Measurements from ENCODE around the gene MAS1. TPM values are rescaled to one million over a fixed set of nuclear protein-coding genes. Genes with fewer than 3 reads are reported as not detected.

Gene MAS1
- total RNA-seq, 2 donors from 2014 or later = 0.17 TPM; not detected in 1

DNA sequence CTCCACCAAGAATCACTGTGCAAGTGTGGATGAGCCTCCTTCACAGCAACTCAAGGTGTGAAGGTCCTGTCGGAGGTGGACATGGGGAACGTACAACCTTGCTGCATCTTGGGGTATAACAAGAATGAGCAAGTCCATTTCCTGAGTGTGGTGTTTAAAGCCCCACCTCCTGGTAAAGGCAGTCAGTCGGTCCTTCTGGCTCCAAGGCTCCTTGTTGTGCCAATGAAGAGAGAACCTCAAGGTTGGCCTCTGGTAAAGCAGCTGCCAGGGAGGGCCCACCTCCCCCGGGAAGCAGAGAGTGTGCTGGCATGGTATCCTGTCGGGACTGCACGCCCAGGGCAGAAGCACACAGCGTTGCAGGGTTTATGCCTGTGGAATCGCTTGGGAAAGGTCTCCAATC is 12.4 kb upstream of the MAS1 start:
- no peak overlapping the region for H3K27ac ChIP-seq
- intact Hi-C loops (cut with DNase I) = no loop called here
- no peaks in the 10 kb centered on the region for H3K36me3 ChIP-seq
- H3K27me3 ChIP-seq (replicated peaks; ENCODE audit: insufficient read depth) = no peaks in the 10 kb centered on the region
- H3K4me1 ChIP-seq (replicated peaks) = no peaks in the 10 kb centered on the region
- no peak for DNase-seq (ENCODE audit: low spot score)
- no peak for TF ChIP-seq POLR2A (IDR thresholded peaks at IDR 0.05)
- WGBS = 91% methylated on average over 8 of the region's 8 CpGs
- H3K9me3 ChIP-seq = no peaks in the 10 kb centered on the region
- H3K4me3 ChIP-seq = no peak overlapping the region

DNA sequence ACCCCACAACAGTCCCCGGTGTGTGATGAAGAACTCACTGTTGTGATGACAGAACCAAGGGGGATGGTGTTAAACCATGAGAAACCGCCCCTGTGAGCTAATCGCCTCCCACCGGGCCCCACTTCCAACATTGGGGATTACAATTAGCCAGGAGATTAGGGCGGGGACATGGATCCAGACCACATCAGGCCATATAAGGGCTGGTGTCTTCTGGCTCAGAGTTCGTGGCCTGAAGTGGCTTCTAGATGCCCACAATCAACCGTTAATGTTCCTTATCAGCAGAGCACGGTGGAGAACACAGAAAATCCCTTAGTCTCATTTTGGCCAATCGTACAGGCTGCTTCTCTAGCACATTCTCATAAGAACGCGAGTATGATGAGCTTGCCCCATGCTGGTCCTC is 10.9 kb upstream of the MAS1 start:
- Histone ChIP-seq H3K4me1 (replicated peaks) (no peaks in the 10 kb centered on the region), H3K4me3 (no peak overlapping the region), H3K36me3 (no peaks in the 10 kb centered on the region), H3K9me3 (no peaks in the 10 kb centered on the region), H3K27me3 (replicated peaks; ENCODE audit: insufficient read depth) (no peaks in the 10 kb centered on the region), H3K27ac (no peak overlapping the region)
- 91% methylated on average over 11 of the region's 11 CpGs for WGBS
- intact Hi-C loops (cut with DNase I) = no loop called here
- TF ChIP-seq POLR2A (IDR thresholded peaks at IDR 0.05) = no peak
- TF ChIP-seq, protein P1, sequence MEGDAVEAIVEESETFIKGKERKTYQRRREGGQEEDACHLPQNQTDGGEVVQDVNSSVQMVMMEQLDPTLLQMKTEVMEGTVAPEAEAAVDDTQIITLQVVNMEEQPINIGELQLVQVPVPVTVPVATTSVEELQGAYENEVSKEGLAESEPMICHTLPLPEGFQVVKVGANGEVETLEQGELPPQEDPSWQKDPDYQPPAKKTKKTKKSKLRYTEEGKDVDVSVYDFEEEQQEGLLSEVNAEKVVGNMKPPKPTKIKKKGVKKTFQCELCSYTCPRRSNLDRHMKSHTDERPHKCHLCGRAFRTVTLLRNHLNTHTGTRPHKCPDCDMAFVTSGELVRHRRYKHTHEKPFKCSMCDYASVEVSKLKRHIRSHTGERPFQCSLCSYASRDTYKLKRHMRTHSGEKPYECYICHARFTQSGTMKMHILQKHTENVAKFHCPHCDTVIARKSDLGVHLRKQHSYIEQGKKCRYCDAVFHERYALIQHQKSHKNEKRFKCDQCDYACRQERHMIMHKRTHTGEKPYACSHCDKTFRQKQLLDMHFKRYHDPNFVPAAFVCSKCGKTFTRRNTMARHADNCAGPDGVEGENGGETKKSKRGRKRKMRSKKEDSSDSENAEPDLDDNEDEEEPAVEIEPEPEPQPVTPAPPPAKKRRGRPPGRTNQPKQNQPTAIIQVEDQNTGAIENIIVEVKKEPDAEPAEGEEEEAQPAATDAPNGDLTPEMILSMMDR (IDR thresholded peaks at IDR 0.05) = no peak
- no peak for TF ChIP-seq POLR2AphosphoS5 (IDR thresholded peaks at IDR 0.05)
- no peak for DNase-seq (ENCODE audit: low spot score)

DNA sequence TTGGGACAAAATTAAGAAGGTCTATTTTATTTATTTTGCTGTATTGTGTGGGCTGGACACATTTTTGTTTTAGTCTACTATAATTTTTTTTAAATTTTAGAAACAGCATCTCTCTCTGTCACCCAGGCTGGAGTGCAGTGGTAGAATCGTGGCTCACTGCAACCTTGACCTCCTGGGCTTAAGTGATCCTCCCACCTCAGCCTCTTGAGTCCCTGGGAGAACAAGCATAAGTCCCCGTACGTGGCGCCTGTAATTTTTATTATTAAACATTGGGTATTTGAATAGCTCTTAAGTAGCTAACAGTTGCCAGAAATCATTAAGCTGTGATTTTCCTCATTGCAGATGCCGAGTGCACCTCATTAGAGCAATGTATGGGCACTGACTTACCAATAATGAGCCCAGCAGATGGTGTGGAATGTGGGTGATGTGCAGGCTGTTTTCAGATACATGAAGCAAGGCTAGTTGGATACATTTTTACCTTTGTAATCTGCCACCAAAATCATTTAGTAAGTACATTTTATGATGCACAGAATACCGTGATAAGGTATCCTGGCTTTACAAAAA is 10.3 kb upstream of the MAS1 start:
- Histone ChIP-seq H3K4me1 (replicated peaks) (no peaks in the 10 kb centered on the region), H3K9me3 (no peaks in the 10 kb centered on the region), H3K4me3 (no peak overlapping the region), H3K27ac (no peak overlapping the region), H3K27me3 (replicated peaks; ENCODE audit: insufficient read depth) (no peaks in the 10 kb centered on the region), H3K36me3 (no peaks in the 10 kb centered on the region)
- 65% methylated on average over 6 of the region's 6 CpGs for WGBS
- no peak for DNase-seq (ENCODE audit: low spot score)
- intact Hi-C loops (cut with DNase I) = no loop called here
- TF ChIP-seq, protein P1 (IDR thresholded peaks at IDR 0.05) = no peak
- TF ChIP-seq POLR2A (IDR thresholded peaks at IDR 0.05) (no peak), POLR2AphosphoS5 (IDR thresholded peaks at IDR 0.05) (no peak)

DNA sequence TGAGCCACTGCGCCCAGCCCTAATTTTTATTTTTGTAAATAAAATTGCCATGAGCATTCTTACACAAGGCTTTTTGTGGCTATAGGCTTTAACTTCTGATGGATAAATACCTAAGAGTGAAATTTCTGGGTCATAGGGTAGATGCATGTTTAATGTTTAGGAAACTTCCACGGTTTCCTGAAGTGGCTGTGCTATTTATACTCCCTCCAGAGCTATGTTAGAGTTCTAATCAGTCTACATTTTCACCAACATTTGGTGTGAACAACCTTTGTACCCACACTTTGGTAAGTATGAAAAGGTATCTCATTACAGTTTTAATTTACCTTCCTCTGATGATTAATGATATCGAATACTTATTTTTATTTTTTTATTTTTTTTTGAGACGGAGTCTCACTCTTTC is 6.1 kb upstream of the MAS1 start:
- no peaks in the 10 kb centered on the region for H3K27me3 ChIP-seq (replicated peaks; ENCODE audit: insufficient read depth)
- H3K9me3 ChIP-seq = no peaks in the 10 kb centered on the region
- H3K4me1 ChIP-seq (replicated peaks) = no peaks in the 10 kb centered on the region
- intact Hi-C loops (cut with DNase I) = no loop called here
- H3K36me3 ChIP-seq = no peaks in the 10 kb centered on the region
- TF ChIP-seq POLR2A (IDR thresholded peaks at IDR 0.05) (no peak), POLR2AphosphoS5 (IDR thresholded peaks at IDR 0.05) (no peak)
- TF ChIP-seq, protein P1 (IDR thresholded peaks at IDR 0.05) = no peak
- no peak for DNase-seq (ENCODE audit: low spot score)
- no peak overlapping the region for H3K27ac ChIP-seq
- H3K4me3 ChIP-seq = no peak overlapping the region
- WGBS = 95% methylated on average over 4 of the region's 4 CpGs

DNA sequence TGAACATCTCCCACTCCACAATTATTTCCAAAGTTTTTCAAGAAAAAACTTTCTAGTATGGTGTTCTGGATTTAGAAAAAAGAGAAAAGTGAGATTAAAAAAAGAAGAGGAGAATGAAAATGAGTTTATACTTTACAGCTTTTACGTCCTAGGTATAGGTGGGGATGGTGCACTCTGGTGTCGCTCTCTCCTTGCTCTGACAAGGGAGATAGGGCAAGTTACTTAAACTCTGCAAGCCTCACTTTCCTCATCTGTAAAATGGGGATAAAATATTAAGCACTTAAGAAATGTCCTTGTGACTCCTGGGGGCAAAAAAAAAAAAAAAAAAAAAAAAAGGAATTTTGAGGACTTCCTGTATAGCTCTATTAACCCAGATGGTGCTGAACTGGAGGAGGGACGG is 4.5 kb upstream of the MAS1 start:
- Histone ChIP-seq H3K9me3 (no peaks in the 10 kb centered on the region), H3K4me1 (replicated peaks) (no peaks in the 10 kb centered on the region), H3K4me3 (no peak overlapping the region), H3K27ac (no peak overlapping the region), H3K36me3 (no peaks in the 10 kb centered on the region), H3K27me3 (replicated peaks; ENCODE audit: insufficient read depth) (no peaks in the 10 kb centered on the region)
- DNase-seq (ENCODE audit: low spot score) = no peak
- 86% methylated on average over 3 of the region's 3 CpGs for WGBS
- intact Hi-C loops (cut with DNase I) = no loop called here
- TF ChIP-seq POLR2A (IDR thresholded peaks at IDR 0.05) = no peak
- no peak for TF ChIP-seq POLR2AphosphoS5 (IDR thresholded peaks at IDR 0.05)
- TF ChIP-seq, protein P1 (IDR thresholded peaks at IDR 0.05) = no peak

Measured in prostate gland (tissue), 2 donors.